LNCAP (cell line): ENCODE measurements around the gene MAGI1.

Experiments used
- TF ChIP-seq, protein P1 (sequence below): fragments of 450-650 bp; IDR thresholded peaks from 2 replicates; pipeline ENCODE4 v1.5.1; 2017; ENCODE audit warnings: mild to moderate bottlenecking

The MAGI1 gene

GRCh38 chr3:65507437-65507836 lies 531.3 kb downstream of the MAGI1 start:
- TF ChIP-seq, protein P1, sequence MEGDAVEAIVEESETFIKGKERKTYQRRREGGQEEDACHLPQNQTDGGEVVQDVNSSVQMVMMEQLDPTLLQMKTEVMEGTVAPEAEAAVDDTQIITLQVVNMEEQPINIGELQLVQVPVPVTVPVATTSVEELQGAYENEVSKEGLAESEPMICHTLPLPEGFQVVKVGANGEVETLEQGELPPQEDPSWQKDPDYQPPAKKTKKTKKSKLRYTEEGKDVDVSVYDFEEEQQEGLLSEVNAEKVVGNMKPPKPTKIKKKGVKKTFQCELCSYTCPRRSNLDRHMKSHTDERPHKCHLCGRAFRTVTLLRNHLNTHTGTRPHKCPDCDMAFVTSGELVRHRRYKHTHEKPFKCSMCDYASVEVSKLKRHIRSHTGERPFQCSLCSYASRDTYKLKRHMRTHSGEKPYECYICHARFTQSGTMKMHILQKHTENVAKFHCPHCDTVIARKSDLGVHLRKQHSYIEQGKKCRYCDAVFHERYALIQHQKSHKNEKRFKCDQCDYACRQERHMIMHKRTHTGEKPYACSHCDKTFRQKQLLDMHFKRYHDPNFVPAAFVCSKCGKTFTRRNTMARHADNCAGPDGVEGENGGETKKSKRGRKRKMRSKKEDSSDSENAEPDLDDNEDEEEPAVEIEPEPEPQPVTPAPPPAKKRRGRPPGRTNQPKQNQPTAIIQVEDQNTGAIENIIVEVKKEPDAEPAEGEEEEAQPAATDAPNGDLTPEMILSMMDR, result no peak

GRCh38 chr3:65503776-65504175 lies 534.9 kb downstream of the MAGI1 start:
- TF ChIP-seq, protein P1, result no peak

- TF ChIP-seq, protein P1, result no peak
Observed at GRCh38 chr3:65502526-65502925, 536.2 kb downstream of the MAGI1 start.

DNA sequence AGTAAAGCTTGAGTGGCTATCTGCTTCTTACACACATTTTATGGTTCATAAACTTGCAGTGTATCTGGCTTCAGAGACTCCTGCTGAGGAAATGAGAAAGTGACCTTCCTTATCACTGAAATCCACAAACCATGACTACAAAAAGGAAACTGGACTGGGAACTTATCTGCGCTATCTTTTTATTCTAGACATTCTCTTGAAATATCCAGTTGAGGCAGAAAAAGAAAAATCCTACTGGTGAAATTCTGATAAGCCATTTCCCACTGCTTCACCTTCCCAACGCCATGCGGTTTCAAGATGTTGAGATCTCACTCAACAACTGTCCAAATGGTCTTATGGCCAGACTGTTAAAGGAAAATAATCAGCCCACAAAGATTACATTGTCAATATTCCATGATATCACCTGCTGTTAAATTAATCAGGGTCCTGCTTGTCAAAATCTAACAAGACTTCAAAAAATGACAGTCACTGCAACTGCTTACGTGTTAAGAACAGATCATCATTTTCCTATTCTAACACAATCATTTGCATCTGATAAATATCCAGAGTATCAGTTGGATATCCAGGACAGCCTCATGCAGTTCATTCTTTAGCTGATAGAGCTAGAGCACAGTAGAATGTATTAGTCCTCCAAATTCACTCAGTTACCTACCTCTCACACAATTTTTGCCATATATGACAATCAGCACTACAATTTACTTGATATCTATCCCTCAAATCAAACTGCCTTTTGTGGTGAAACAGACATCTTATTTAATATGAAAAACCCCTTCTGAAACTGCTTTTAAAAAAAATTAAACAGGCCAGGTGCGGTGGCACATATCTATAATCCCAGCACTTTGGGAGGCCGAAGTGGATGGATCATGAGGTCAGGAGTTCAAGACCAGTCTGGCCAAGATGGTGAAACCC lies 538.1 kb downstream of the MAGI1 start:
- TF ChIP-seq, protein P1, result no peak

- TF ChIP-seq, protein P1, result no peak
Observed at GRCh38 chr3:65497846-65498245, 540.9 kb downstream of the MAGI1 start.

DNA sequence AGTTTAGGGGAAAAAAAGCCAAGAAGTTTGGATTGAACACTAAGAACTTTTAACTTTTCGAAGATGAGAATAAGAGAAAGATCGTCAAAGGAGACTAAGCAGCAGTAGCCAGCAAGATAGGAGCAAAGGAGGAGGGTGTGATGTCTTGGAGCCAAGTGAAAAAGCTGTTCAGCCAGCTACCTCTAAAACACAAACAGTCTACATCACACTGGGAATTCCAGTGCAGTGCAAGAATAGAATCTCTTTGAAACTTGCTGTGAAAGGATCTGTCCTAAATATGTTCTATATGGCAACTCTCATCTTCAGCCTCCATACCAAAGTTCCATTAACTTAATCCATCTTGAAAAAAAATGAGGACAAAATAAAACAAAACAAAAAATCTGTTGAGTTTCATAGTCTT lies 541.5 kb downstream of the MAGI1 start:
- TF ChIP-seq, protein P1, result no peak

DNA sequence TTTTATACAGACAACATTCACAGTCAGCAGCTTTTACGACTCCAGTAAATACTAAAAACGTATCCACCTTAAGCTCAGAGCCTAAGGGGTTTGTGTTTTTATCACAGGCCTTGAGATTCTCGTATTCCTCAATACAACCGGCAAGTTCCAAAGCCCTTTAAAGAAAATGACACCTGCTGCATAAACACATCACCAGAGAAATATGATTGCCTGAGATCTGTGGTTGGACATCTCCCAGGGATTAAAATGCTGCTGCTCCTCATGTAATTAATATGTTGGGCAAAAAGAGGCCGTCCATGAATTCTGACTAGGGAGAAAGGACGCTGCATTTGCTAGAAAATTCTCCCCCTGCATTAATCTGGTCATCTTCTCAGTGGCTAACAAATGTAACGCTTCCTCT lies 544.8 kb downstream of the MAGI1 start:
- TF ChIP-seq, protein P1, result no peak
